Neural cell (in vitro differentiated cells): ENCODE measurements around the gene BMERB1. TPM values are rescaled to one million over a fixed set of nuclear protein-coding genes. Genes with fewer than 3 reads are reported as not detected.

Experiments
- H2AFZ ChIP-seq: fragments of 200-600, 300-800 bp; sonication (generic), shearing (Covaris generic); 2 replicates; pipeline ENCODE4 v1.6.0; 2014; ENCODE audit warnings: low read depth, mild to moderate bottlenecking, antibody characterized with exemption, low read length, moderate library complexity
- H3F3A ChIP-seq: fragments of 200-600 bp; shearing (Covaris generic); 2 replicates; pipeline ENCODE4 v1.6.1; 2016; ENCODE audit warnings: mild to moderate bottlenecking, moderate library complexity, mixed read lengths, antibody characterized with exemption, low read length; ENCODE audit not compliant: insufficient read depth, poor library complexity, severe bottlenecking
- H3K27ac ChIP-seq: fragments of 200-600, 300-800 bp; sonication (generic), shearing (Covaris generic); 2 replicates; pipeline ENCODE4 v1.5.1; 2014; ENCODE audit warnings: mild to moderate bottlenecking, low read length, moderate library complexity
- H3K27me3 ChIP-seq: fragments of 300-800, 200-600 bp; sonication (generic), shearing (Covaris generic); 2 replicates; pipeline ENCODE4 v1.6.0; 2014; ENCODE audit warnings: mild to moderate bottlenecking, low read depth, low read length, moderate library complexity; ENCODE audit not compliant: insufficient read depth
- H3K36me3 ChIP-seq: fragments of 300-800, 200-600 bp; sonication (generic), shearing (Covaris generic); 2 replicates; pipeline ENCODE4 v1.5.1; 2014; ENCODE audit warnings: mild to moderate bottlenecking, antibody characterized with exemption, low read length, moderate library complexity; ENCODE audit not compliant: insufficient read depth
- H3K4me2 ChIP-seq: fragments of 300-800, 200-600 bp; sonication (generic), shearing (Covaris generic); 2 replicates; pipeline ENCODE4 v1.6.0; 2014; ENCODE audit warnings: mild to moderate bottlenecking, low read length
- H3K4me3 ChIP-seq: fragments of 300-800, 200-600 bp; sonication (generic), shearing (Covaris generic); 2 replicates; pipeline ENCODE4 v1.5.1; 2014; ENCODE audit warnings: mild to moderate bottlenecking, low read length, moderate library complexity
- H3K79me2 ChIP-seq: fragments of 200-600 bp; shearing (Covaris generic); replicated peaks from 2 replicates; pipeline ENCODE4 v1.6.0; 2014; ENCODE audit warnings: mild to moderate bottlenecking, low read length, moderate library complexity; ENCODE audit not compliant: insufficient read depth
- H3K9ac ChIP-seq: fragments of 300-800, 200-600 bp; sonication (generic), shearing (Covaris generic); 2 replicates; pipeline ENCODE4 v1.6.1; 2016; ENCODE audit warnings: mild to moderate bottlenecking, low read length, mixed read lengths
- H3K9me2 ChIP-seq: fragments of 200-600 bp; shearing (Covaris generic); 2 replicates; pipeline ENCODE4 v1.6.1; 2016; ENCODE audit warnings: mild to moderate bottlenecking, low read length, mixed read lengths; ENCODE audit not compliant: insufficient read depth
- H3K9me3 ChIP-seq: fragments of 200-600, 300-800 bp; sonication (generic), shearing (Covaris generic); 2 replicates; pipeline ENCODE4 v1.6.1; 2016; ENCODE audit warnings: mild to moderate bottlenecking, mixed run types, low read length, moderate library complexity, mixed read lengths
- H4K20me1 ChIP-seq: fragments of 200-600 bp; shearing (Covaris generic); 2 replicates; pipeline ENCODE4 v1.6.1; 2016; ENCODE audit warnings: mild to moderate bottlenecking, mixed run types; ENCODE audit not compliant: insufficient read depth
- CTCF ChIP-seq: fragments of 450-650 bp; IDR thresholded peaks from 2 replicates; pipeline ENCODE4 v1.5.1; 2014; ENCODE audit warnings: antibody characterized with exemption, mild to moderate bottlenecking, moderate library complexity; ENCODE audit not compliant: poor library complexity, severe bottlenecking
- EP300 ChIP-seq: fragments of 450-650 bp; conservative IDR thresholded peaks from 2 replicates; pipeline ENCODE4 v1.6.1; 2014; ENCODE audit warnings: antibody characterized with exemption, mild to moderate bottlenecking, moderate library complexity; ENCODE audit not compliant: poor library complexity, severe bottlenecking
- EZH2 ChIP-seq: fragments of 200-600, 300-800 bp; shearing (Covaris generic), sonication (generic); IDR thresholded peaks from 2 replicates; pipeline ENCODE4 v1.6.1; 2014; ENCODE audit warnings: antibody characterized with exemption, low read length, borderline replicate concordance, mild to moderate bottlenecking; ENCODE audit not compliant: insufficient read depth, poor library complexity, severe bottlenecking
- MXI1 ChIP-seq: fragments of 450-650 bp; conservative IDR thresholded peaks from 2 replicates; pipeline ENCODE4 v1.6.1; 2014; ENCODE audit warnings: antibody characterized with exemption, mild to moderate bottlenecking; ENCODE audit not compliant: poor library complexity, severe bottlenecking
- POLR2AphosphoS5 ChIP-seq: IDR thresholded peaks from 2 replicates; pipeline ENCODE4 v1.6.1; 2012
- RAD21 ChIP-seq: fragments of 450-650 bp; conservative IDR thresholded peaks from 2 replicates; pipeline ENCODE4 v1.6.1; 2014; ENCODE audit warnings: antibody characterized with exemption, mild to moderate bottlenecking, moderate library complexity
- REST ChIP-seq: IDR thresholded peaks from 2 replicates; pipeline ENCODE4 v1.6.1; 2012; ENCODE audit warnings: borderline replicate concordance
- SMC3 ChIP-seq: fragments of 450-650 bp; conservative IDR thresholded peaks from 2 replicates; pipeline ENCODE4 v1.6.1; 2014; ENCODE audit warnings: antibody characterized with exemption, mild to moderate bottlenecking, moderate library complexity; ENCODE audit not compliant: poor library complexity
- TAF1 ChIP-seq: IDR thresholded peaks from 2 replicates; pipeline ENCODE4 v1.6.1; 2012; ENCODE audit warnings: low read depth
- polyA plus RNA-seq: library from polyadenylated mRNA; depleted of rRNA; stranded (reverse); fragments of >200 nt; gene quantifications from 2 replicates; pipeline ENCODE4 v1.2.3, GENCODE V29; 2014

BMERB1 gene
- polyA plus RNA-seq, 1 donor from 2014 or later, result 149 TPM

GRCh38 chr16:15495898-15496297 lies 61.5 kb downstream of the BMERB1 start:
- Histone ChIP-seq H3K9me3 (no peaks in the 10 kb centered on the region), H4K20me1 (no peaks in the 10 kb centered on the region), H3K36me3 (no peaks in the 10 kb centered on the region), H3K27ac (no peak overlapping the region), H3K4me2 (no peak overlapping the region), H3K9me2 (no peaks in the 10 kb centered on the region), H3K27me3 (no peaks in the 10 kb centered on the region), H3K79me2 (peaks cover 6% of the 10 kb centered on the region), H3K9ac (no peak overlapping the region), H3K4me3 (no peak overlapping the region), H2AFZ (no peak overlapping the region), H3F3A (no peaks in the 10 kb centered on the region)
- TF ChIP-seq RAD21, result no peak
- TF ChIP-seq REST, result no peak
- TF ChIP-seq TAF1, result no peak
- TF ChIP-seq MXI1, result no peak
- no peak for TF ChIP-seq CTCF

- Histone ChIP-seq H2AFZ (no peak overlapping the region), H3K4me2 (no peak overlapping the region), H3K4me3 (no peak overlapping the region), H3K36me3 (no peaks in the 10 kb centered on the region), H3K79me2 (peaks cover 6% of the 10 kb centered on the region), H3K27ac (no peak overlapping the region), H3K27me3 (no peaks in the 10 kb centered on the region), H3K9me2 (no peaks in the 10 kb centered on the region), H3K9ac (no peak overlapping the region), H4K20me1 (no peaks in the 10 kb centered on the region), H3K9me3 (no peaks in the 10 kb centered on the region), H3F3A (no peaks in the 10 kb centered on the region)
- TF ChIP-seq RAD21, result no peak
- TF ChIP-seq POLR2AphosphoS5, result no peak
- TF ChIP-seq CTCF, result no peak
- TF ChIP-seq EZH2, result no peak
- no peak for TF ChIP-seq TAF1
- no peak for TF ChIP-seq EP300
- no peak for TF ChIP-seq MXI1
- no peak for TF ChIP-seq REST
- TF ChIP-seq SMC3, result no peak
Measured at GRCh38 chr16:15498427-15499175, 64.2 kb downstream of the BMERB1 start.
